Loucy (cell line): ENCODE data around the gene CTNNBL1.

Experiments
- H2AFZ ChIP-seq: fragments of 200-600 bp; sonication (generic); 2 replicates; pipeline ENCODE4 v1.6.0; 2016; ENCODE audit warnings: antibody characterized with exemption, mild to moderate bottlenecking, low read length, moderate library complexity
- H3F3A ChIP-seq: fragments of 200-600 bp; 2 replicates; pipeline ENCODE4 v1.6.0; 2016; ENCODE audit warnings: antibody characterized with exemption, low read depth, mild to moderate bottlenecking
- H3K27me3 ChIP-seq: fragments of 200-600 bp; sonication (generic); 2 replicates; pipeline ENCODE4 v1.6.1; 2014; ENCODE audit warnings: low read length, mild to moderate bottlenecking; ENCODE audit not compliant: insufficient read depth, poor library complexity, severe bottlenecking
- H3K36me3 ChIP-seq: fragments of 200-600 bp; sonication (generic); 2 replicates; pipeline ENCODE4 v1.6.1; 2016; ENCODE audit warnings: low read length; ENCODE audit not compliant: insufficient read depth
- H3K4me1 ChIP-seq: fragments of 200-600 bp; sonication (generic); 2 replicates; pipeline ENCODE4 v1.5.1; 2014; ENCODE audit warnings: low read length, mild to moderate bottlenecking; ENCODE audit not compliant: insufficient read depth, poor library complexity, severe bottlenecking
- H3K4me2 ChIP-seq: fragments of 200-600 bp; sonication (generic); 2 replicates; pipeline ENCODE4 v1.6.0; 2014; ENCODE audit warnings: antibody characterized with exemption, low read length, low read depth, mild to moderate bottlenecking; ENCODE audit not compliant: poor library complexity, severe bottlenecking
- H3K4me3 ChIP-seq: fragments of 200-600 bp; sonication (generic); 2 replicates; pipeline ENCODE4 v1.5.1; 2014; ENCODE audit warnings: low read length, mild to moderate bottlenecking, mixed read lengths; ENCODE audit not compliant: poor library complexity, severe bottlenecking
- H3K79me2 ChIP-seq: fragments of 200-600 bp; sonication (generic); 2 replicates; pipeline ENCODE4 v1.6.1; 2014; ENCODE audit warnings: low read length; ENCODE audit not compliant: insufficient read depth
- H3K9ac ChIP-seq: fragments of 200-600 bp; sonication (generic); 2 replicates; pipeline ENCODE4 v1.6.0; 2014; ENCODE audit warnings: mild to moderate bottlenecking, low read depth, low read length, moderate library complexity; ENCODE audit not compliant: poor library complexity, severe bottlenecking
- H3K9me2 ChIP-seq: fragments of 200-600 bp; sonication (generic); replicated peaks from 2 replicates; pipeline ENCODE4 v1.6.1; 2016; ENCODE audit warnings: low read depth, low read length, mixed read lengths
- H3K9me3 ChIP-seq: fragments of 200-600 bp; sonication (generic); 2 replicates; pipeline ENCODE4 v1.6.1; 2014; ENCODE audit warnings: mild to moderate bottlenecking, antibody characterized with exemption, low read length, low read depth; ENCODE audit not compliant: insufficient read depth
- H4K20me1 ChIP-seq: fragments of 200-600 bp; sonication (generic); 2 replicates; pipeline ENCODE4 v1.6.0; 2014; ENCODE audit warnings: antibody characterized with exemption, low read length, mild to moderate bottlenecking; ENCODE audit not compliant: insufficient read depth, poor library complexity, severe bottlenecking
- CTCF ChIP-seq: fragments of 200-600 bp; sonication (generic); conservative IDR thresholded peaks from 2 replicates; pipeline ENCODE4 v1.5.1; 2014; ENCODE audit warnings: mild to moderate bottlenecking, antibody characterized with exemption, low read length
- EZH2phosphoT487 ChIP-seq: fragments of 200-600 bp; IDR thresholded peaks from 2 replicates; pipeline ENCODE4 v1.6.1; 2018; ENCODE audit warnings: antibody characterized with exemption, mild to moderate bottlenecking, moderate library complexity, borderline replicate concordance

Gene CTNNBL1

DNA sequence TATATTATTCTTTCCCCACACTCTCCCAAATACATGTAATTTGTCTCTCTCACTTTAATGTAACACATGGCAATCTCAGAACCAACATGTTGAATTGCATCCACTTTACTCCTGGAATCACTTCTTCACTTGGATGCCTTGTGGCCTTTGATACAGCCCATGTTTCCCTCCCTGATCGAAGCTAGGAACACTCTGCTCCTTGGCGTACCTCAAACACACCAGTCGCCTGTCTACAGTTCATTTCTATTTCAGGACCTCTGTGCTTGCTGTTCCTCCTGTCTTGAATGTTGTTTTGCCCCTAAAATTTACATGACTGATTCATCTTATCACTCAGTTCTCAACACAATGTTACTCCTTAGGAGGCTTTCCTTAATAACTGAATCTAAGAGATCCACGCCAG is 106.8 kb downstream of the CTNNBL1 start:
- H2AFZ ChIP-seq = no peak overlapping the region
- H3K9ac ChIP-seq = no peak overlapping the region
- no peak for TF ChIP-seq CTCF
- no peak for TF ChIP-seq EZH2phosphoT487
- H3K36me3 ChIP-seq = peaks cover 72% of the 10 kb centered on the region; the same call in 1 of the 2 replicates
- H4K20me1 ChIP-seq = no peaks in the 10 kb centered on the region
- H3K9me3 ChIP-seq = no peaks in the 10 kb centered on the region
- no peak overlapping the region for H3K4me3 ChIP-seq
- H3K79me2 ChIP-seq = peaks cover 4% of the 10 kb centered on the region; the same call in 1 of the 2 replicates
- no peaks in the 10 kb centered on the region for H3K9me2 ChIP-seq
- H3K27me3 ChIP-seq = no peaks in the 10 kb centered on the region
- no peaks in the 10 kb centered on the region for H3F3A ChIP-seq
- no peak overlapping the region for H3K4me2 ChIP-seq
- no peaks in the 10 kb centered on the region for H3K4me1 ChIP-seq

DNA sequence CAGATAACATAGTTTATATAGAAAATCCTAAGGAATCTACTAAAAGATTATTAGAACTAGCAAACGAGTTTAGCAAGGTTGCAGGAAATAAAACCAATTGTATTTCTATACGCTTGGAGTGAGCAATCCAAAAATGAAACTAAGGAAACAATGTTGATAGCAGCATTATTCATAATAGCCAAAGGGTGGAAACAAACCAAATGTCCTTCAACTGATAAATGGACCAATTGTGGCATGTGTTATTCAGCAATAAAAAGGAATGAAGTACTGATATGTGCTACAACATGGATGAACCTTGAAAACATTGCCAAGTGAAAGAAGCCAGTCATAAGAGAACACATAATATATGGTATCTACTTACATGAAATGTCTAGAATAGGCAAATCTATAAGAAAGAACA is 108.1 kb downstream of the CTNNBL1 start:
- H3K27me3 ChIP-seq = no peaks in the 10 kb centered on the region
- H3K36me3 ChIP-seq = peaks cover 73% of the 10 kb centered on the region; the same call in 1 of the 2 replicates
- no peak for TF ChIP-seq CTCF
- TF ChIP-seq EZH2phosphoT487 = no peak
- H3K4me3 ChIP-seq = no peak overlapping the region
- H3K9ac ChIP-seq = no peak overlapping the region
- peaks cover 4% of the 10 kb centered on the region; the same call in 1 of the 2 replicates for H3K79me2 ChIP-seq
- H3F3A ChIP-seq = no peaks in the 10 kb centered on the region
- no peak overlapping the region for H3K4me2 ChIP-seq
- no peaks in the 10 kb centered on the region for H3K4me1 ChIP-seq
- no peaks in the 10 kb centered on the region for H4K20me1 ChIP-seq
- H3K9me2 ChIP-seq = no peaks in the 10 kb centered on the region
- H3K9me3 ChIP-seq = no peaks in the 10 kb centered on the region
- no peak overlapping the region for H2AFZ ChIP-seq

- no peaks in the 10 kb centered on the region for H3K9me2 ChIP-seq
- H3F3A ChIP-seq = no peaks in the 10 kb centered on the region
- H3K4me1 ChIP-seq = no peaks in the 10 kb centered on the region
- no peak overlapping the region for H3K4me2 ChIP-seq
- no peak overlapping the region for H2AFZ ChIP-seq
- no peaks in the 10 kb centered on the region for H3K27me3 ChIP-seq
- no peak for TF ChIP-seq EZH2phosphoT487
- no peak for TF ChIP-seq CTCF
- H3K4me3 ChIP-seq = no peak overlapping the region
- H3K9me3 ChIP-seq = no peaks in the 10 kb centered on the region
- H3K79me2 ChIP-seq = peaks cover 4% of the 10 kb centered on the region; the same call in 1 of the 2 replicates
- no peak overlapping the region for H3K9ac ChIP-seq
- H4K20me1 ChIP-seq = no peaks in the 10 kb centered on the region
- H3K36me3 ChIP-seq = peaks cover 65% of the 10 kb centered on the region; the same call in 1 of the 2 replicates
These were observed 109.8 kb downstream of the CTNNBL1 start for GRCh38 chr20:37803438-37804307.
